Caki2 (cell line): ENCODE results near the gene PLEKHG4B. TPM values are rescaled to one million over a fixed set of nuclear protein-coding genes. Genes with fewer than 3 reads are reported as not detected.
"Not testable (repeated sequence)": the region's sequence is repeated elsewhere in the genome, so short reads cannot be mapped to it uniquely, and the experiment has no call there.

Experiments used
- DNase-seq: peaks from one replicate; pipeline ENCODE4 v3.0.0-alpha.2; 2015; ENCODE audit warnings: low read depth
- in situ Hi-C: cut with HindIII; loops from 2 replicates; pipeline ENCODE4 v1.10.0; 2016; ENCODE audit warnings: low sequenced_read_pairs, low pct_unique_long_range_greater_than_20kb, mixed read lengths
- total RNA-seq: library from RNA; depleted of rRNA; stranded (reverse); fragments of >200 nt; shearing (Covaris generic); gene quantifications from 2 replicates; pipeline ENCODE4 v1.2.3, GENCODE V29; 2014; ENCODE audit warnings: low replicate concordance

The PLEKHG4B gene
- total RNA-seq, 1 experiment from 2014 or later: not detected

GRCh38 chr5:73181-73447, 18.9 kb upstream of the PLEKHG4B start:
- DNase-seq, in situ Hi-C loops: not testable (repeated sequence)

- in situ Hi-C loops: no loop called here
- DNase-seq: no peak
Observed at GRCh38 chr5:73768-74502, 18.0 kb upstream of the PLEKHG4B start.

GRCh38 chr5:74503-75109, 17.4 kb upstream of the PLEKHG4B start:
- DNase-seq: no peak
- in situ Hi-C loops: no loop called here

GRCh38 chr5:75331-76320, 16.3 kb upstream of the PLEKHG4B start:
- no peak for DNase-seq
- in situ Hi-C loops: no loop called here

- DNase-seq: no peak
- in situ Hi-C loops: no loop called here
Observed at GRCh38 chr5:76358-77169, 15.4 kb upstream of the PLEKHG4B start.

GRCh38 chr5:77170-77501, 14.8 kb upstream of the PLEKHG4B start:
- DNase-seq: no peak
- in situ Hi-C loops: no loop called here

GRCh38 chr5:77546-77945, 14.4 kb upstream of the PLEKHG4B start:
- no peak for DNase-seq
- in situ Hi-C loops: no loop called here

GRCh38 chr5:77957-78804, 13.8 kb upstream of the PLEKHG4B start:
- peak; percentile 6 for DNase-seq
- in situ Hi-C loops: no loop called here

- no peak for DNase-seq
- in situ Hi-C loops: no loop called here
Observed at GRCh38 chr5:78805-79149, 13.2 kb upstream of the PLEKHG4B start.

GRCh38 chr5:79263-79662, 12.7 kb upstream of the PLEKHG4B start:
- in situ Hi-C loops: no loop called here
- DNase-seq: no peak

- DNase-seq: no peak
- in situ Hi-C loops: no loop called here
Observed at GRCh38 chr5:79821-80220, 12.1 kb upstream of the PLEKHG4B start.

GRCh38 chr5:81391-82021, 10.5 kb upstream of the PLEKHG4B start:
- in situ Hi-C loops: no loop called here
- DNase-seq: no peak

- in situ Hi-C loops: no loop called here
- DNase-seq: no peak
Observed at GRCh38 chr5:82097-82496, 9.9 kb upstream of the PLEKHG4B start.

- in situ Hi-C loops: no loop called here
- DNase-seq: no peak
Observed at GRCh38 chr5:82570-82969, 9.4 kb upstream of the PLEKHG4B start.

GRCh38 chr5:83029-83428, 8.9 kb upstream of the PLEKHG4B start:
- DNase-seq: no peak
- in situ Hi-C loops: no loop called here

GRCh38 chr5:85334-85995, 6.5 kb upstream of the PLEKHG4B start:
- DNase-seq: no peak
- in situ Hi-C loops: no loop called here
